ENCODE measurements around the gene LDLRAD3.

LDLRAD3 gene

DNA sequence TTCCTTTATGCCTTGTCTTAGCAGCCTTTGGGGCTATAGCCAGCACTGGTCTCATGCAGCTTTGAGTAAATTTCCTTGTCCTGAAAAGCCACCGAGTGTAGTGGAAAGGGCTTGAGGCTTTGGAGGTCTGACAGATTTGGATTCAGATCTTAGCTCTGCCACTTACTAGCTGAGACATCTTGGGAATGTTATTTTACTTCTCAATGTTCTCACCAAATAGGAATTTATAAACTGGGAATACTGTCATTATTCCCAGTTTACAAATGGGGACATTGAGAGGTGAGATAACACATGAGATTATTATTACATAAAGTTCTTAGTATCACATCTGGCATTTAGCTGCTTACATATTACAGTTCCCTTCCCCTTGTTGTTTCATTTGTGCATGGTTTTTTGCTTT is 249.9 kb downstream of the LDLRAD3 start:
- peaks cover 5% of the 10 kb centered on the region; the same call in 1 of the 2 replicates for H3K36me3 ChIP-seq (ENCODE audit: control insufficient read depth, insufficient read depth, low read length)
- H3K9me3 ChIP-seq (ENCODE audit: control insufficient read depth, insufficient read depth, low read length) = no peaks in the 10 kb centered on the region

DNA sequence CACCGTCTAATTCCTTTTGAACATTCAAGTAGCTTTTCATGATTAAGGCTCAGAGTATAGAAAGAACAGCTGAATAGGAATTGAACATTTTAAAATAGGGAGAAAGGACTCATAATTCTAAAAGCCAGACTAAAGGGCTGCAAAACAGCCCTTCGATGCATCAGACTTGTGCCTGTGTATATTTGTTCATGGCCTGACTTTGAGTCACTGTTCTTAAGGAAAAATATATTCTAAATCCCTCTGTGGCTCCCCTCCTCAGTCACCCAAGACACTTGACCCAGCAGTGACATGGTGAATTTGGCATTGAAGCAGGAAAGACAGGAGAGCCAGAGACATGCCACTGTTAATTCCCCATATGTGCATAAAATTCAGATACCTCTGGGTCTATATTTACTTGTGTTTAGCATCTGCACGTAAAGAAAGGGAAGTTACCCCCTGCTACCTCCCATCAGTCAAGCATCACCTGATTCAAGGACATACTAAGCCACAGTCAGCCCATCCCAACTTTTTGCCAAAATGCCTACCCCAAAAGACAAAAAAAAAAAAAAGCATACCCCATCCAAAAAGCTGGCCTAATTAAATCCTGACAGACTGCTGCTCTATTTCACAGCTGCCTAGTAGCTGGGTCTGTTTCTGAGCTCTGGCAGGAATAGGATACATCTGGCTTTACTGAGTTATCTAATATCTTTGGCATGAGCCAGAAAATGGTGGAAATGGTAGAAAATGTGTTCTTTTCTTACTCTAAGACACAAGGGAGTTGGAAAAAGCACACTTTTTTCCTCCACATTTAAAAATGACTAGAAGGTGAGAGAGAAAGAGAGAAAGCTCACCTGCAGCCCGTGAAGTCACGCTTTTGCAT is 251.9 kb downstream of the LDLRAD3 start:
- Histone ChIP-seq H3K9ac (ENCODE audit: low read depth, low read length) (no peak overlapping the region), H3K4me3 (ENCODE audit: low read depth, low read length) (no peak overlapping the region), H3K4me1 (ENCODE audit: control insufficient read depth, insufficient read depth, low read length) (peaks cover 22% of the 10 kb centered on the region), H3K27ac (ENCODE audit: low read depth, low read length) (no peak overlapping the region), H3K9me3 (ENCODE audit: control insufficient read depth, insufficient read depth, low read length) (no peaks in the 10 kb centered on the region), H3K36me3 (ENCODE audit: control insufficient read depth, insufficient read depth, low read length) (peaks cover 5% of the 10 kb centered on the region; the same call in 1 of the 2 replicates), H3K27me3 (ENCODE audit: control insufficient read depth, insufficient read depth, low read length) (no peaks in the 10 kb centered on the region)

More for the DNA sequence above, 249.9 kb downstream of the LDLRAD3 start:
- Histone ChIP-seq H3K4me3 (ENCODE audit: low read depth, low read length) (no peak overlapping the region), H3K27me3 (ENCODE audit: control insufficient read depth, insufficient read depth, low read length) (no peaks in the 10 kb centered on the region), H3K27ac (ENCODE audit: low read depth, low read length) (no peak overlapping the region), H3K4me1 (ENCODE audit: control insufficient read depth, insufficient read depth, low read length) (peaks cover 22% of the 10 kb centered on the region), H3K9ac (ENCODE audit: low read depth, low read length) (no peak overlapping the region)

DNA sequence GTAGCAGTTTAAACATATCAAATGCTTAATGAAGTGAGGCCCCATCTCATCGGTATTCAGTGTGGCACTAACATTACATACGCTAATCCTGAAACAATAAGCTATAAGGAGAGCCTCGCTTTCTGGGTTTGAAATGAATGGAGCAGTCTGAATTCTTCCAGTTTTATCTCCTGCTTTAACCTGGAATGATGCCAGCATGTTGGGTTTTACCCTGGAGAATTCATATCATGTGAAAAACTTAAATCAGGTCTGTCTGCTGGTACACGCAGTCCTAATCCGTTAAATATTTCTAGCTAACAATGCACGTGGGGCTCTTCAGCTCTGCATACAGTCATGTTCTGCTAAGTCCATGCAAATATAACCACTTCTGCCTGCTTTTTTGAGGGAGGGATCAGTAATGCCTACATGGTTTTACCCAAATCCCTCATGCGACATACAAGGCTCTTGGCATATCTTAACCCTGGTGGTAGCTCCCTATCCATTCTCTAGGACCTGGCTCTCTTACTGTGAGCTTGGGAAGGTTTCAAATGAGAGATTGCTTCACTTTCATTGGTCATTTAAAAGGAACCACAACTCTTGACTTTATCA is 252.6 kb downstream of the LDLRAD3 start:
- H3K9me3 ChIP-seq (ENCODE audit: control insufficient read depth, insufficient read depth, low read length) = no peaks in the 10 kb centered on the region
- H3K36me3 ChIP-seq (ENCODE audit: control insufficient read depth, insufficient read depth, low read length) = peaks cover 5% of the 10 kb centered on the region; the same call in 1 of the 2 replicates
- H3K4me1 ChIP-seq (ENCODE audit: control insufficient read depth, insufficient read depth, low read length) = peaks cover 22% of the 10 kb centered on the region
- H3K4me3 ChIP-seq (ENCODE audit: low read depth, low read length) = no peak overlapping the region
- H3K27me3 ChIP-seq (ENCODE audit: control insufficient read depth, insufficient read depth, low read length) = no peaks in the 10 kb centered on the region
- peak overlapping the region; percentile 14 for H3K27ac ChIP-seq (ENCODE audit: low read depth, low read length)
- H3K9ac ChIP-seq (ENCODE audit: low read depth, low read length) = no peak overlapping the region

DNA sequence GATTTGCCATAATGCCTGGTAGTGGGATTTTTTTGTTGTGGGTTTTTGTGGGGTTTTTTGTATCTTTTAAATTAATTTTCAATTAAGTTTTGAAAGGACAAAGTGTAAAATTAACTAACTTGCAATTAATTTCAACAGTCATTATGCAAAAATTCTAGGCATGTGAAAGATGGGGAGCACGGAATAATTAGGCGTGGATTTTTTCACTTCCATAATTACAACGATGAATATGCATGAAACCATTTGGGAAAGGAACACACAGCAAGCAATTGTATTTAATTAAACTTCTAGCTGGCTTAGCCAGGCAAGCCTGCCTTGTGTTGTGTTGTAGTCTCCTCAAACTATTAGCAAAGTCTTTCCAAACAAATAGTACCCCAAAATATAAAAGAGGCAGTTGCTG is 257.5 kb downstream of the LDLRAD3 start:
- Histone ChIP-seq H3K36me3 (ENCODE audit: control insufficient read depth, insufficient read depth, low read length) (peaks cover 5% of the 10 kb centered on the region; the same call in 1 of the 2 replicates), H3K27ac (ENCODE audit: low read depth, low read length) (no peak overlapping the region), H3K4me1 (ENCODE audit: control insufficient read depth, insufficient read depth, low read length) (peaks cover 8% of the 10 kb centered on the region), H3K27me3 (ENCODE audit: control insufficient read depth, insufficient read depth, low read length) (no peaks in the 10 kb centered on the region), H3K4me3 (ENCODE audit: low read depth, low read length) (no peak overlapping the region), H3K9me3 (ENCODE audit: control insufficient read depth, insufficient read depth, low read length) (no peaks in the 10 kb centered on the region), H3K9ac (ENCODE audit: low read depth, low read length) (no peak overlapping the region)

DNA sequence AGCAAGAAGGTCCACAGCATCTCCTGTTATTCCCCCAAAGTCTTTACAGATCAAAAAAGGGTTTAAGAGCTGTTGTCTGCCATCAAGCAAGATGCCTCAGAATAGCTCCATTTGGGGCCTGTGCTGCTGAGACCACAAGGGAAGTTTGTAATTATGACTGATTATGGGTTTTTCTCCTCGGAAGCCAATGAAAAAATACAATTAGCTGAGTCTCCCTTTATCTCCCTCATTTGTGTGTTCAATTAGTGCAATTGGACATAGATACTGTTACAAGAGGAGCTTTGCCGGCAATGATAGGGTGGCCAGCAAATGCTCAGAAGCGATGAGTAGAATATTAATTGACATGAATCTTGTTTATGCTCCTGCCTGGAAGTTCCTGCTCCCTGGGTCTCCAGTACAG is 261.7 kb downstream of the LDLRAD3 start:
- Histone ChIP-seq H3K4me1 (ENCODE audit: control insufficient read depth, insufficient read depth, low read length) (no peaks in the 10 kb centered on the region), H3K9ac (ENCODE audit: low read depth, low read length) (no peak overlapping the region), H3K9me3 (ENCODE audit: control insufficient read depth, insufficient read depth, low read length) (no peaks in the 10 kb centered on the region), H3K36me3 (ENCODE audit: control insufficient read depth, insufficient read depth, low read length) (no peaks in the 10 kb centered on the region), H3K4me3 (ENCODE audit: low read depth, low read length) (no peak overlapping the region), H3K27ac (ENCODE audit: low read depth, low read length) (no peak overlapping the region), H3K27me3 (ENCODE audit: control insufficient read depth, insufficient read depth, low read length) (no peaks in the 10 kb centered on the region)

DNA sequence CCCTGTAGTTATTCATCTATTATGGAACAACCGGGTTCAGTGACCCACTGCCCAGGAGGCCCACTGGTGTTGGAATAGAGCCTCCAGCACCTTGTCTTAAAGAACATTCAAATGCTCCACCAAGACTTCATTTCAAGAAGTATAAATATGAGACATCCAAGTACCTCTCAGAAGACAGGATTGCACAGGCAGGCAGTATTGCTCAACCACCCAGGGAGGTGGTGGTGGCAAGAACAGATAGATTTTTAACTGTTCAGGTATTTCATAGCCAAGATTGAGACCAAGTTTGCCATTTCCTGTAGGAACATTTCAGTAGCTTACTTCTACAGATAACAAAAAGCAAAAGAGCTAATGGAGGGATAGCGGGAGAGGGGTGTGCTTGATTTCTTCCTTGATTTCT is 266.7 kb downstream of the LDLRAD3 start:
- no peak overlapping the region for H3K27ac ChIP-seq (ENCODE audit: low read depth, low read length)
- no peak overlapping the region for H3K9ac ChIP-seq (ENCODE audit: low read depth, low read length)
- no peaks in the 10 kb centered on the region for H3K36me3 ChIP-seq (ENCODE audit: control insufficient read depth, insufficient read depth, low read length)
- H3K27me3 ChIP-seq (ENCODE audit: control insufficient read depth, insufficient read depth, low read length) = no peaks in the 10 kb centered on the region
- H3K4me1 ChIP-seq (ENCODE audit: control insufficient read depth, insufficient read depth, low read length) = 0 out of 2 replicates have a peak, but pooled peaks cover 3% of the 10 kb centered on the region
- no peaks in the 10 kb centered on the region for H3K9me3 ChIP-seq (ENCODE audit: control insufficient read depth, insufficient read depth, low read length)
- no peak overlapping the region for H3K4me3 ChIP-seq (ENCODE audit: low read depth, low read length)

DNA sequence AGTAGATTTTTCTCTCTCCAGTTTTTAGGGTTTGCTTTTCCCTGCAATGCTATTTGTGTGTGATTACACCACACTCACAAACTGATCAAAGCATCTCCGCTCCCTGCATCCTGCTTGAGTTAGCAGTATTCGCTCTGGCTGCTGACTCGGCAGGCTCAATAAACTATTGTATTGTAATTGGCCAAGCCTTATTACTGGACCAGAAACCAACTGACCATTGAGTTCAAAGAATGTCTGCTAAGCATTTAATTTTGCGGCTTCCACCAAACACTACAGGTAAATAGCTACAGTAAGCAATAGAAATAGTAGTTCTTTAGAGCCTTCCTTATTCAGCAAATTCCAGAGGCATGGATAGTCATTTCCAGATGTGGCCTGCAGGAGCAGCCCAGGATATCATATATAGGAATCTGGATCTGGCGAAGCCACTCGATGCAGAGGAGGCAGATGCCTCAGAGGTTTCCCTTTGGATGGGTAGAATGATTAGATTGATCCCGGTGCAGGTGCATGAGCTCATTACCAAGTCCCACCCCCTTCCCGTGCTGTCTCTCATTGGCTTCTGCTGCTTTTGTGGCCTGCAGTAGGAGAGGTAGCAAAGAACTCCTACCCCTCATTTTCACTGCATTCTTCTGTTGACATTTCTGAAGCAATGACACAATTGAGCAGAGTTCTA is 268.0 kb downstream of the LDLRAD3 start:
- Histone ChIP-seq H3K36me3 (ENCODE audit: control insufficient read depth, insufficient read depth, low read length) (no peaks in the 10 kb centered on the region), H3K9me3 (ENCODE audit: control insufficient read depth, insufficient read depth, low read length) (no peaks in the 10 kb centered on the region), H3K4me3 (ENCODE audit: low read depth, low read length) (no peak overlapping the region), H3K27ac (ENCODE audit: low read depth, low read length) (no peak overlapping the region), H3K9ac (ENCODE audit: low read depth, low read length) (no peak overlapping the region), H3K4me1 (ENCODE audit: control insufficient read depth, insufficient read depth, low read length) (0 out of 2 replicates have a peak, but pooled peaks cover 3% of the 10 kb centered on the region), H3K27me3 (ENCODE audit: control insufficient read depth, insufficient read depth, low read length) (no peaks in the 10 kb centered on the region)

DNA sequence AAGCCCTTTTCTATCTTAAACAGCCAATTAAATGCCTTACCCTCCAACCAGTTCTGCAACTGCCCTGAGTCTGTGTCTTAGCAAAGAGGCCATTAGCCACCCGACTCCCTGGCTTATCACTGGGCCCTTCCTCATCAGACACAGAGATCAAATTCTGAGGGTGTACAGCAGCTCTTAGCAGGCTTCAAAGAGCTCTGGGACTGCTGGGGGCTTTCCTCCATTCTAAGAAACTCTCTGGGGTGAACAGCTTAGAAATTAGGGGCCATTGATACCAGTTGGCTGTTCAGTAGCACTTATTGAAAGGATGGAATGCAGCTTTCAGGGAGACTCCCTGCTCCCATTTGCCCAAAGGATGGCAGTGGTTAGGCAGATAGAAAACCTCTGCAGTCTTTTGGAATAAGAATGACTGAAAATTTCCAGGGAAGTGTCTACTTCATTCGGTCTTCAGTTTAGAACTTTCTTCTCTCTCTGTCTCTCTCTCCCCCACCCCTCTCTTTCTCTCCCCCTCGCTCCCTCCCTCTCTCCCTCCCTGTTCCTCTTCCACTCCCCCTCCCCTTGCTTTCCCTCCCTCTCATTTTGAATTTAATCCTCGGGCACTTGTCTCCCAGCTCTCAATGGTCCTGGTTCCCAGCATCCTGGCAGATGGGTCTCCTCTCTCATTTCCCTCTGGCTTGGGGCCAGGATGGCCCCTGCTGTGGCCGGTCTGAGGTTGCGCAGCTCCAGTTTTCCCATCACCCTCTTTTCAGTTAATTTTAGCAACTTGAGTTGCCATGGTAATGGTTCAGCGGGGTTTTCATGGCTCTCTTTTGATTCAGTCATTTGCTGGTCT is 268.9 kb downstream of the LDLRAD3 start:
- no peaks in the 10 kb centered on the region for H3K27me3 ChIP-seq (ENCODE audit: control insufficient read depth, insufficient read depth, low read length)
- no peaks in the 10 kb centered on the region for H3K36me3 ChIP-seq (ENCODE audit: control insufficient read depth, insufficient read depth, low read length)
- no peak overlapping the region for H3K9ac ChIP-seq (ENCODE audit: low read depth, low read length)
- H3K9me3 ChIP-seq (ENCODE audit: control insufficient read depth, insufficient read depth, low read length) = no peaks in the 10 kb centered on the region
- H3K27ac ChIP-seq (ENCODE audit: low read depth, low read length) = no peak overlapping the region
- H3K4me3 ChIP-seq (ENCODE audit: low read depth, low read length) = no peak overlapping the region
- H3K4me1 ChIP-seq (ENCODE audit: control insufficient read depth, insufficient read depth, low read length) = 0 out of 2 replicates have a peak, but pooled peaks cover 3% of the 10 kb centered on the region

DNA sequence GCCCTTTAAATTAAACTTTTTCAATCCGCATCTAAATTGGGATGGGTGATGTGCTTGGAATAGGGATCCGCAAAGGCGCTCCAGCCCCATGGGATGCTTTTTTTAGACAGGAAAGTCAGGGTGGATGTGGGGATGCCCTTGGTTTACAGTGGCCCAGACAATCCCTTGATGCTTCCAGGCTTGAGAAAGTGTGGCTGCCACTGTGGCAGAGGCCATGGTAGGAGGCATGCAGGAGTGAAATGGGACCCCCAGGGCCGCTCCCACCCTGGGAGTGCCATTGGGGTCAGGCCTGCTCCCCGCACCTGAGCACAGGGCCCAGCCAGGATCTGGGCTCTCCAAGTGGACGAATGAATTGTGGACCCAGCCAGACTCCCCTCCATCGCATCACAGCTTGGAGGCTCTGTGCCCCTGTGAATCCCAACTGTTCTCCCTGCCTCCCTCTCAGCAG is 269.6 kb downstream of the LDLRAD3 start:
- Histone ChIP-seq H3K4me1 (ENCODE audit: control insufficient read depth, insufficient read depth, low read length) (0 out of 2 replicates have a peak, but pooled peaks cover 3% of the 10 kb centered on the region), H3K27ac (ENCODE audit: low read depth, low read length) (no peak overlapping the region), H3K9me3 (ENCODE audit: control insufficient read depth, insufficient read depth, low read length) (no peaks in the 10 kb centered on the region), H3K4me3 (ENCODE audit: low read depth, low read length) (no peak overlapping the region), H3K9ac (ENCODE audit: low read depth, low read length) (no peak overlapping the region), H3K36me3 (ENCODE audit: control insufficient read depth, insufficient read depth, low read length) (no peaks in the 10 kb centered on the region), H3K27me3 (ENCODE audit: control insufficient read depth, insufficient read depth, low read length) (no peaks in the 10 kb centered on the region)

DNA sequence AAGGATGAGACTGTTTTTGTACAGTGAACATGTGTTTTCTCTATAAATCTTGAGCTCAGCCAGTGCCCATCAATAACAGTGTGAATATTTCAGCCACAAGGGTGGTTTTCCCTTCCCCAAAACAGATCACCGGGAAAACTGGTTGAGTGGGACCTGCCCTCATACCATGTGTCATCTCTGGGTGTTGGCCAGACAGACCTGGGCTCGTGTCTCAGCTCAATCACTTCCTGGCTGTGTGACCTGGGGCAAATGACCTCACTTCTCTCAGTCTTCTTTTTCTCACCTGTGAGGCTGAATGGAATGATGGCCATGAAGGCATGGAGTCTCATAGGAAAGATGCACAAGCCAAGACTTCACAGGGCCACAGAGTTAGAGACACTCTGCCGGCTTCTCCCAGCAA is 270.6 kb downstream of the LDLRAD3 start:
- no peaks in the 10 kb centered on the region for H3K9me3 ChIP-seq (ENCODE audit: control insufficient read depth, insufficient read depth, low read length)
- H3K27me3 ChIP-seq (ENCODE audit: control insufficient read depth, insufficient read depth, low read length) = no peaks in the 10 kb centered on the region
- no peaks in the 10 kb centered on the region for H3K36me3 ChIP-seq (ENCODE audit: control insufficient read depth, insufficient read depth, low read length)
- no peak overlapping the region for H3K4me3 ChIP-seq (ENCODE audit: low read depth, low read length)
- H3K9ac ChIP-seq (ENCODE audit: low read depth, low read length) = no peak overlapping the region
- no peak overlapping the region for H3K27ac ChIP-seq (ENCODE audit: low read depth, low read length)
- H3K4me1 ChIP-seq (ENCODE audit: control insufficient read depth, insufficient read depth, low read length) = 0 out of 2 replicates have a peak, but pooled peaks cover 3% of the 10 kb centered on the region
